ENCODE results near the gene BMF.
A peak's percentile ranks its signal among the peaks of the same experiment; 100 is the strongest.

BMF gene

GRCh38 chr15:40103864-40104271 lies 4.8 kb downstream of the BMF start:
- no peak for DNase-seq (ENCODE audit: low read depth)

GRCh38 chr15:40102897-40103858 lies 5.5 kb downstream of the BMF start:
- no peak for DNase-seq (ENCODE audit: low read depth)

GRCh38 chr15:40100947-40101905 lies 7.5 kb downstream of the BMF start:
- no peak for DNase-seq (ENCODE audit: low read depth)

- no peak for DNase-seq (ENCODE audit: low read depth)
These were observed 8.3 kb downstream of the BMF start for GRCh38 chr15:40100123-40100946.

- peak; percentile 39 for DNase-seq (ENCODE audit: low read depth)
These were observed 10.0 kb downstream of the BMF start for GRCh38 chr15:40098489-40099261.

GRCh38 chr15:40097968-40098476 lies 10.7 kb downstream of the BMF start:
- no peak for DNase-seq (ENCODE audit: low read depth)

GRCh38 chr15:40097096-40097967 lies 11.3 kb downstream of the BMF start:
- no peak for DNase-seq (ENCODE audit: low read depth)

GRCh38 chr15:40096094-40096891 lies 12.4 kb downstream of the BMF start:
- DNase-seq (ENCODE audit: low read depth) = no peak

- DNase-seq (ENCODE audit: low read depth) = no peak
These were observed 13.1 kb downstream of the BMF start for GRCh38 chr15:40095371-40096093.

GRCh38 chr15:40094156-40094555 lies 14.5 kb downstream of the BMF start:
- DNase-seq (ENCODE audit: low read depth) = no peak

- DNase-seq (ENCODE audit: low read depth) = no peak
These were observed 15.5 kb downstream of the BMF start for GRCh38 chr15:40092979-40093869.

GRCh38 chr15:40092256-40092978 lies 16.3 kb downstream of the BMF start:
- no peak for DNase-seq (ENCODE audit: low read depth)

GRCh38 chr15:40091861-40092255 lies 16.8 kb downstream of the BMF start:
- DNase-seq (ENCODE audit: low read depth) = no peak

- no peak for DNase-seq (ENCODE audit: low read depth)
These were observed 17.8 kb downstream of the BMF start for GRCh38 chr15:40090774-40091455.

GRCh38 chr15:40088929-40089755 lies 19.5 kb downstream of the BMF start:
- no peak for DNase-seq (ENCODE audit: low read depth)

Data from stimulated activated CD8-positive, alpha-beta memory T cell treated with anti-CD3 and anti-CD28 coated beads, Interleukin-12 subunit alpha, Interleukin-12 subunit beta, amount 100 ng/mL, for 1 hour (primary cell).